Keratinocyte (primary cell): ENCODE results near the gene KRTAP20-4. TPM values are rescaled to one million over a fixed set of nuclear protein-coding genes. Genes with fewer than 3 reads are reported as not detected.

Source experiments
- DNase-seq: peaks from one replicate; pipeline ENCODE4 v3.0.0-alpha.2; 2011; ENCODE audit warnings: low read depth, missing footprints, low spot score
- FAIRE-seq: peaks from 2 replicates; lab custom pipeline; 2011; peaks lifted over from hg19 to GRCh38; lab: Jason Lieb, UNC
- H2AFZ ChIP-seq: 2 replicates; pipeline ENCODE4 v1.6.0; 2012; ENCODE audit warnings: low read length, control low read depth, inconsistent platforms; ENCODE audit not compliant: control insufficient read depth
- H3K27ac ChIP-seq: 2 replicates; pipeline ENCODE4 v1.5.1; 2011; ENCODE audit warnings: low read length; ENCODE audit not compliant: control insufficient read depth, insufficient read depth
- H3K27me3 ChIP-seq: 3 replicates; pipeline ENCODE4 v1.6.0; 2011; ENCODE audit warnings: low read length; ENCODE audit not compliant: control insufficient read depth, insufficient read depth; ENCODE audit errors: extremely low read depth
- H3K36me3 ChIP-seq, 2 experiments: 2 replicates in 1 of 2; 3 replicates in 1 of 2; pipeline ENCODE4 v1.5.1; 2011; ENCODE audit warnings: low read length in 2 of 2, mild to moderate bottlenecking in 1 of 2; ENCODE audit not compliant: control insufficient read depth in 2 of 2, insufficient read depth in 2 of 2; ENCODE audit errors: extremely low read depth in 1 of 2
- H3K4me1 ChIP-seq: 3 replicates; pipeline ENCODE4 v1.5.1; 2011; ENCODE audit warnings: low read length; ENCODE audit not compliant: control insufficient read depth, insufficient read depth; ENCODE audit errors: extremely low read depth
- H3K4me2 ChIP-seq: 3 replicates; pipeline ENCODE4 v1.6.0; 2011; ENCODE audit warnings: low read depth, low read length; ENCODE audit not compliant: control insufficient read depth, insufficient read depth; ENCODE audit errors: extremely low read depth
- H3K4me3 ChIP-seq, 3 experiments: fragments of 200-600 bp in 1 of 3; sonication (generic) in 1 of 3; 2 replicates in 2 of 3; 3 replicates in 1 of 3; pipeline ENCODE4 v1.5.1; 2011 to 2016; ENCODE audit warnings: low read length in 3 of 3, mild to moderate bottlenecking in 3 of 3, control low read depth in 2 of 3, inconsistent platforms in 1 of 3, low read depth in 1 of 3, mixed read lengths in 1 of 3, mixed run types in 1 of 3, moderate library complexity in 1 of 3; ENCODE audit not compliant: control insufficient read depth in 2 of 3, insufficient read depth in 2 of 3; ENCODE audit errors: extremely low read depth in 1 of 3
- H3K79me2 ChIP-seq: 2 replicates; pipeline ENCODE4 v1.6.0; 2012; ENCODE audit warnings: low read length; ENCODE audit not compliant: control insufficient read depth, insufficient read depth
- H3K9ac ChIP-seq: 3 replicates; pipeline ENCODE4 v1.6.0; 2011; ENCODE audit warnings: low read length; ENCODE audit not compliant: control insufficient read depth, insufficient read depth; ENCODE audit errors: extremely low read depth
- H3K9me1 ChIP-seq: 3 replicates; pipeline ENCODE4 v1.6.0; 2011; ENCODE audit warnings: low read length; ENCODE audit not compliant: control insufficient read depth, insufficient read depth; ENCODE audit errors: extremely low read depth
- H3K9me3 ChIP-seq: 2 replicates; pipeline ENCODE4 v1.5.1; 2012; ENCODE audit warnings: low read depth, low read length; ENCODE audit not compliant: control insufficient read depth
- H4K20me1 ChIP-seq: 3 replicates; pipeline ENCODE4 v1.6.0; 2011; ENCODE audit warnings: low read length; ENCODE audit not compliant: control insufficient read depth, insufficient read depth; ENCODE audit errors: extremely low read depth
- EZH2 ChIP-seq: IDR thresholded peaks from one replicate; pipeline ENCODE4 v1.6.1; 2012; ENCODE audit warnings: inconsistent platforms, mild to moderate bottlenecking, low read length, moderate library complexity
- dilution Hi-C: fragments of 300-500 bp; cut with MboI; formaldehyde crosslinking; loops from one replicate; pipeline ENCODE4 v1.7.0; 2020; ENCODE audit warnings: low sequenced_read_pairs; ENCODE audit not compliant: extremely low pct_ligation_motif_present
- polyA plus RNA-seq, 5 experiments: library from polyadenylated mRNA; depleted of rRNA in 3 of 5; stranded (reverse) in 3 of 5; stranded (forward) in 1 of 5; unstranded in 1 of 5; fragments of >200 nt; gene quantifications; 1 replicate in 1 of 5; 2 replicates in 3 of 5; 3 replicates in 1 of 5; pipeline versions ENCODE4 v1.2.1 to v1.2.3, GENCODE V29; 2011 to 2012; ENCODE audit warnings: missing spikeins in 2 of 5, low read depth in 1 of 5, low replicate concordance in 1 of 5
- TF ChIP-seq, protein P1 (sequence below), 3 experiments: IDR thresholded peaks in 1 of 3; conservative IDR thresholded peaks in 1 of 3; optimal IDR thresholded peaks in 1 of 3; 2 replicates in 2 of 3; 3 replicates in 1 of 3; pipeline versions ENCODE3 to v1.5.1; 2011; ENCODE audit warnings: low read length in 3 of 3, mild to moderate bottlenecking in 3 of 3, moderate library complexity in 2 of 3, control low read depth in 1 of 3, inconsistent platforms in 1 of 3; ENCODE audit not compliant: insufficient read depth in 2 of 3; ENCODE audit errors: extremely low read depth in 1 of 3

The KRTAP20-4 gene
- polyA plus RNA-seq, 1 donor (not counting 4 experiments of a cell fraction or from before 2014, with no cell fraction given) = not detected

DNA sequence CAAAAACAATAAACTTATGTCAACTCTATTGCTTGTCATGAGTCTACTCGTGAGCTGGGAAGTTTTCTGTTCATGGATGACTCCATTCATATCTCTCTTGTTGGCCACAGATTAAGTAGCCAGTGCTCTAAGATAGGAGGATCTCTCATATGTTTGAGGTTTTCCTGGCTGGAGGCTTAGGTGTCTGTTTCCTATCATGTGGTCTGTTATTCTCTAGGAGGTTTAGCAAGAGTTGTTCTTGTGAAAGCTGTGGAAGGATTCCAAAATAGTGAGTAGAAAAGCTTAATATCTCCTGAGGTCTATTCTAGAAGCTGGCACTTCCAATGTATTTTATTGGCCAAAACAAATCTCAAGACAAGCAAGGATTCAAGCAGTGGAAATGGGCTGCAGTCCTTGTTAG lies 8.8 kb downstream of the KRTAP20-4 start:
- Histone ChIP-seq H2AFZ (no peak overlapping the region), H4K20me1 (no peaks in the 10 kb centered on the region), H3K9ac (no peak overlapping the region), H3K27me3 (no peaks in the 10 kb centered on the region), H3K36me3 (no peaks in the 10 kb centered on the region), H3K79me2 (no peaks in the 10 kb centered on the region), H3K4me3 (no peak overlapping the region), H3K4me1 (no peaks in the 10 kb centered on the region), H3K4me2 (no peak overlapping the region), H3K9me1 (no peaks in the 10 kb centered on the region), H3K9me3 (no peaks in the 10 kb centered on the region), H3K27ac (no peak overlapping the region)
- FAIRE-seq (no peak), DNase-seq (no peak)
- TF ChIP-seq EZH2 = no peak
- TF ChIP-seq, protein P1, sequence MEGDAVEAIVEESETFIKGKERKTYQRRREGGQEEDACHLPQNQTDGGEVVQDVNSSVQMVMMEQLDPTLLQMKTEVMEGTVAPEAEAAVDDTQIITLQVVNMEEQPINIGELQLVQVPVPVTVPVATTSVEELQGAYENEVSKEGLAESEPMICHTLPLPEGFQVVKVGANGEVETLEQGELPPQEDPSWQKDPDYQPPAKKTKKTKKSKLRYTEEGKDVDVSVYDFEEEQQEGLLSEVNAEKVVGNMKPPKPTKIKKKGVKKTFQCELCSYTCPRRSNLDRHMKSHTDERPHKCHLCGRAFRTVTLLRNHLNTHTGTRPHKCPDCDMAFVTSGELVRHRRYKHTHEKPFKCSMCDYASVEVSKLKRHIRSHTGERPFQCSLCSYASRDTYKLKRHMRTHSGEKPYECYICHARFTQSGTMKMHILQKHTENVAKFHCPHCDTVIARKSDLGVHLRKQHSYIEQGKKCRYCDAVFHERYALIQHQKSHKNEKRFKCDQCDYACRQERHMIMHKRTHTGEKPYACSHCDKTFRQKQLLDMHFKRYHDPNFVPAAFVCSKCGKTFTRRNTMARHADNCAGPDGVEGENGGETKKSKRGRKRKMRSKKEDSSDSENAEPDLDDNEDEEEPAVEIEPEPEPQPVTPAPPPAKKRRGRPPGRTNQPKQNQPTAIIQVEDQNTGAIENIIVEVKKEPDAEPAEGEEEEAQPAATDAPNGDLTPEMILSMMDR (optimal IDR thresholded peaks at IDR 0.05 in 1 of 3, IDR thresholded peaks at IDR 0.05 in 1 of 3, conservative IDR thresholded peaks at IDR 0.05 in 1 of 3; ENCODE audit: extremely low read depth in 1 of 3, insufficient read depth in 2 of 3, low read length in 3 of 3) = no peak
- dilution Hi-C loops = no loop called here

DNA sequence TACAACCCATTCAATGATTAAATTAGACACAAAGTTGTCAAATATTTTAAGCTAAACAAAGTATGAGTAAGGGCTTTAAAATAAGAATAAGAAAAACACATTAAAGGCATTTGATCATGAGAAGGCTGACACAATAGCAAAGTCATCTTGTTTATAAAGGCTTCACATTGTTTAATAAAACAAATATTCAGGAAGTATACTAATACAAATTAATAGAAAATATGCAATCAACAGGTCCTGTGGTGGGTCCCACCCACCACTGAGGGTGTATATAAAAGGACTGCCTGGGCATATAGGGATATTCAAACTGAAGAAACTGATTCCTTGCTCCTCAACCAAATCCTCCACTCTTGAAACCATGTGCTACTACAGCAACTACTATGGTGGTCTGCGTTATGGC lies 14.5 kb downstream of the KRTAP20-4 start, which contains the start of gene KRTAP20-2:
Gene KRTAP20-2, plus strand, starts transcription at position 301 of the 400 bp plus-strand sequence. Its CDS starts 58 bp downstream, at position 359.
- no peak within 1 kb of the TSS for H2AFZ ChIP-seq
- H3K9ac ChIP-seq = no peak within 1 kb of the TSS
- H3K4me3 ChIP-seq = no peak within 1 kb of the TSS
- no peaks in the 10 kb centered on the region for H3K9me3 ChIP-seq
- no peaks in the 10 kb centered on the region for H4K20me1 ChIP-seq
- dilution Hi-C loops = no loop called here
- H3K4me1 ChIP-seq = no peaks in the 10 kb centered on the region
- H3K36me3 ChIP-seq = no peaks in the 10 kb centered on the region
- H3K4me2 ChIP-seq = no peak within 1 kb of the TSS
- DNase-seq = no peak
- no peaks in the 10 kb centered on the region for H3K79me2 ChIP-seq
- H3K27ac ChIP-seq = no peak within 1 kb of the TSS
- no peak for FAIRE-seq
- no peak for TF ChIP-seq EZH2
- TF ChIP-seq, protein P1 (optimal IDR thresholded peaks at IDR 0.05 in 1 of 3, IDR thresholded peaks at IDR 0.05 in 1 of 3, conservative IDR thresholded peaks at IDR 0.05 in 1 of 3; ENCODE audit: extremely low read depth in 1 of 3, insufficient read depth in 2 of 3, low read length in 3 of 3) = no peak
- H3K27me3 ChIP-seq = no peaks in the 10 kb centered on the region
- H3K9me1 ChIP-seq = no peaks in the 10 kb centered on the region
